Neural cell (in vitro differentiated cells): ENCODE data around the gene GMIP. TPM values are rescaled to one million over a fixed set of nuclear protein-coding genes. Genes with fewer than 3 reads are reported as not detected.

Experiments
- H2AFZ ChIP-seq: fragments of 200-600, 300-800 bp; sonication (generic), shearing (Covaris generic); 2 replicates; pipeline ENCODE4 v1.6.0; 2014; ENCODE audit warnings: low read depth, mild to moderate bottlenecking, antibody characterized with exemption, low read length, moderate library complexity
- H3F3A ChIP-seq: fragments of 200-600 bp; shearing (Covaris generic); 2 replicates; pipeline ENCODE4 v1.6.1; 2016; ENCODE audit warnings: mild to moderate bottlenecking, moderate library complexity, mixed read lengths, antibody characterized with exemption, low read length; ENCODE audit not compliant: insufficient read depth, poor library complexity, severe bottlenecking
- H3K27ac ChIP-seq: fragments of 200-600, 300-800 bp; sonication (generic), shearing (Covaris generic); 2 replicates; pipeline ENCODE4 v1.5.1; 2014; ENCODE audit warnings: mild to moderate bottlenecking, low read length, moderate library complexity
- H3K27me3 ChIP-seq: fragments of 300-800, 200-600 bp; sonication (generic), shearing (Covaris generic); 2 replicates; pipeline ENCODE4 v1.6.0; 2014; ENCODE audit warnings: mild to moderate bottlenecking, low read depth, low read length, moderate library complexity; ENCODE audit not compliant: insufficient read depth
- H3K36me3 ChIP-seq: fragments of 300-800, 200-600 bp; sonication (generic), shearing (Covaris generic); 2 replicates; pipeline ENCODE4 v1.5.1; 2014; ENCODE audit warnings: mild to moderate bottlenecking, antibody characterized with exemption, low read length, moderate library complexity; ENCODE audit not compliant: insufficient read depth
- H3K4me2 ChIP-seq: fragments of 300-800, 200-600 bp; sonication (generic), shearing (Covaris generic); 2 replicates; pipeline ENCODE4 v1.6.0; 2014; ENCODE audit warnings: mild to moderate bottlenecking, low read length
- H3K4me3 ChIP-seq: fragments of 300-800, 200-600 bp; sonication (generic), shearing (Covaris generic); 2 replicates; pipeline ENCODE4 v1.5.1; 2014; ENCODE audit warnings: mild to moderate bottlenecking, low read length, moderate library complexity
- H3K79me2 ChIP-seq: fragments of 200-600 bp; shearing (Covaris generic); replicated peaks from 2 replicates; pipeline ENCODE4 v1.6.0; 2014; ENCODE audit warnings: mild to moderate bottlenecking, low read length, moderate library complexity; ENCODE audit not compliant: insufficient read depth
- H3K9ac ChIP-seq: fragments of 300-800, 200-600 bp; sonication (generic), shearing (Covaris generic); 2 replicates; pipeline ENCODE4 v1.6.1; 2016; ENCODE audit warnings: mild to moderate bottlenecking, low read length, mixed read lengths
- H3K9me2 ChIP-seq: fragments of 200-600 bp; shearing (Covaris generic); 2 replicates; pipeline ENCODE4 v1.6.1; 2016; ENCODE audit warnings: mild to moderate bottlenecking, low read length, mixed read lengths; ENCODE audit not compliant: insufficient read depth
- H3K9me3 ChIP-seq: fragments of 200-600, 300-800 bp; sonication (generic), shearing (Covaris generic); 2 replicates; pipeline ENCODE4 v1.6.1; 2016; ENCODE audit warnings: mild to moderate bottlenecking, mixed run types, low read length, moderate library complexity, mixed read lengths
- H4K20me1 ChIP-seq: fragments of 200-600 bp; shearing (Covaris generic); 2 replicates; pipeline ENCODE4 v1.6.1; 2016; ENCODE audit warnings: mild to moderate bottlenecking, mixed run types; ENCODE audit not compliant: insufficient read depth
- CTCF ChIP-seq: fragments of 450-650 bp; IDR thresholded peaks from 2 replicates; pipeline ENCODE4 v1.5.1; 2014; ENCODE audit warnings: antibody characterized with exemption, mild to moderate bottlenecking, moderate library complexity; ENCODE audit not compliant: poor library complexity, severe bottlenecking
- EP300 ChIP-seq: fragments of 450-650 bp; conservative IDR thresholded peaks from 2 replicates; pipeline ENCODE4 v1.6.1; 2014; ENCODE audit warnings: antibody characterized with exemption, mild to moderate bottlenecking, moderate library complexity; ENCODE audit not compliant: poor library complexity, severe bottlenecking
- EZH2 ChIP-seq: fragments of 200-600, 300-800 bp; shearing (Covaris generic), sonication (generic); IDR thresholded peaks from 2 replicates; pipeline ENCODE4 v1.6.1; 2014; ENCODE audit warnings: antibody characterized with exemption, low read length, borderline replicate concordance, mild to moderate bottlenecking; ENCODE audit not compliant: insufficient read depth, poor library complexity, severe bottlenecking
- MXI1 ChIP-seq: fragments of 450-650 bp; conservative IDR thresholded peaks from 2 replicates; pipeline ENCODE4 v1.6.1; 2014; ENCODE audit warnings: antibody characterized with exemption, mild to moderate bottlenecking; ENCODE audit not compliant: poor library complexity, severe bottlenecking
- POLR2AphosphoS5 ChIP-seq: IDR thresholded peaks from 2 replicates; pipeline ENCODE4 v1.6.1; 2012
- RAD21 ChIP-seq: fragments of 450-650 bp; conservative IDR thresholded peaks from 2 replicates; pipeline ENCODE4 v1.6.1; 2014; ENCODE audit warnings: antibody characterized with exemption, mild to moderate bottlenecking, moderate library complexity
- REST ChIP-seq: IDR thresholded peaks from 2 replicates; pipeline ENCODE4 v1.6.1; 2012; ENCODE audit warnings: borderline replicate concordance
- SMC3 ChIP-seq: fragments of 450-650 bp; conservative IDR thresholded peaks from 2 replicates; pipeline ENCODE4 v1.6.1; 2014; ENCODE audit warnings: antibody characterized with exemption, mild to moderate bottlenecking, moderate library complexity; ENCODE audit not compliant: poor library complexity
- TAF1 ChIP-seq: IDR thresholded peaks from 2 replicates; pipeline ENCODE4 v1.6.1; 2012; ENCODE audit warnings: low read depth
- polyA plus RNA-seq: library from polyadenylated mRNA; depleted of rRNA; stranded (reverse); fragments of >200 nt; gene quantifications from 2 replicates; pipeline ENCODE4 v1.2.3, GENCODE V29; 2014

The GMIP gene
- polyA plus RNA-seq, 1 donor from 2014 or later: 18.4 TPM

GRCh38 chr19:19587771-19588170, 55.7 kb downstream of the GMIP start:
- Histone ChIP-seq H3K27me3 (no peaks in the 10 kb centered on the region), H3K4me2 (no peak overlapping the region), H3K79me2 (no peaks in the 10 kb centered on the region), H3K9me2 (no peaks in the 10 kb centered on the region), H4K20me1 (no peaks in the 10 kb centered on the region), H3K9ac (no peak overlapping the region), H3K4me3 (no peak overlapping the region), H2AFZ (no peak overlapping the region), H3K27ac (no peak overlapping the region), H3F3A (no peaks in the 10 kb centered on the region), H3K36me3 (no peaks in the 10 kb centered on the region), H3K9me3 (no peaks in the 10 kb centered on the region)
- TF ChIP-seq EZH2 (no peak), SMC3 (no peak), EP300 (no peak)

DNA sequence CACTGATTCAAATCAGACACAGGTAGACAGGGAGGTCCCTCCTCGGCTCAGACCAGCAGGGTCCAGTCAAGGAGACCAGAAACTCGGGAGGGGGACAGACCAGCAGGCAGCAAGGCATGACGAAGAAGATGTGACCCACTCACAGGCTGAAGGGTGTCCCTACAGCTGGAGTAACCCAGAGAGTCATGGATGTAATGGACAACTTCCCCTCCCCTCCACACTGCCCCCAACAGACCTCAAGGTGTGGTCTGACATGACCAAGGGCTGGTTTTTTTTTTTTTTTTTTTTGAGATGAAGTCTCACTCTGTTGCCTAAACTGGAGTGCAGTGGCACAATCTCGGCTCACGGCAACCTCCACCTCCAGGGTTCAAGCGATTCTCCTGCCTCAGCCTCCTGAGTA, 59.1 kb downstream of the GMIP start:
- H3K4me2 ChIP-seq: no peak overlapping the region
- H2AFZ ChIP-seq: no peak overlapping the region
- TF ChIP-seq TAF1: no peak
- TF ChIP-seq SMC3: no peak
- no peak for TF ChIP-seq EP300
- no peak for TF ChIP-seq MXI1
- TF ChIP-seq POLR2AphosphoS5: no peak
- no peak for TF ChIP-seq REST
- no peak for TF ChIP-seq RAD21
- no peak for TF ChIP-seq EZH2
- no peaks in the 10 kb centered on the region for H3K27me3 ChIP-seq
- H3F3A ChIP-seq: no peaks in the 10 kb centered on the region
- H3K27ac ChIP-seq: no peak overlapping the region
- no peak overlapping the region for H3K4me3 ChIP-seq
- no peaks in the 10 kb centered on the region for H4K20me1 ChIP-seq
- H3K9me3 ChIP-seq: no peaks in the 10 kb centered on the region
- H3K9ac ChIP-seq: no peak overlapping the region
- H3K9me2 ChIP-seq: no peaks in the 10 kb centered on the region
- H3K36me3 ChIP-seq: no peaks in the 10 kb centered on the region
- H3K79me2 ChIP-seq: no peaks in the 10 kb centered on the region

DNA sequence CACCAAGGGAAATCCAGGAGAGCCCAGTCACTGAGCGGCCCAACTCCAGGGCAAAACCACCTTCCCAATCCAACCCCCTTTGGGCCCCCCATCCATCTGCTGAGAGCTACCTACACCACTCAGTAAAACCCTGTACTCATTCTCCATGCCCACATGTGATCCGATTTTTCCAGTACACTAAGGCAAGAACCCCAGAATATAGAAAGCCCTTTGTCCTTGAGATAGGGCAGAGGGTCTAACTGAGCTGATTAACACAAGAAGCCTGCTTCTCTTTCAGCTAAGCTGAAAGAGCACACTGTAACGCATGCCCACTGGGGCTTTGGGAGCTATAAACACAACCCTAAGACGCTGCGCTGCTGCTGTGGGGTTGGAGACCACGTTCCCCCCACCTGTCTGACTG, 61.0 kb downstream of the GMIP start:
- H2AFZ ChIP-seq: no peak overlapping the region
- H3K4me2 ChIP-seq: no peak overlapping the region
- TF ChIP-seq POLR2AphosphoS5 (no peak), SMC3 (no peak), EZH2 (no peak), REST (no peak), EP300 (no peak), TAF1 (no peak), RAD21 (no peak), MXI1 (no peak), CTCF (no peak)
- H3K9ac ChIP-seq: no peak overlapping the region
- no peaks in the 10 kb centered on the region for H3F3A ChIP-seq
- no peaks in the 10 kb centered on the region for H3K9me2 ChIP-seq
- H4K20me1 ChIP-seq: no peaks in the 10 kb centered on the region
- no peak overlapping the region for H3K4me3 ChIP-seq
- H3K27me3 ChIP-seq: no peaks in the 10 kb centered on the region
- H3K79me2 ChIP-seq: no peaks in the 10 kb centered on the region
- H3K36me3 ChIP-seq: no peaks in the 10 kb centered on the region
- H3K27ac ChIP-seq: no peak overlapping the region
- no peaks in the 10 kb centered on the region for H3K9me3 ChIP-seq
